PC-3 (cell line): Measurements from ENCODE around the gene AFMID. TPM values are rescaled to one million over a fixed set of nuclear protein-coding genes. Genes with fewer than 3 reads are reported as not detected.

Source experiments
- ATAC-seq: fragments of 200-7000 bp; cut with Tn5 transposase; 2 replicates; pipeline ENCODE4 v1.9.1; 2020; ENCODE audit warnings: mild to moderate bottlenecking, moderate library complexity
- BruUV-seq: library from RNA; stranded (reverse); fragments of 400-500 nt; replicated peaks from 2 replicates; lab custom pipeline; 2021; lab: Mats Ljungman, UMichigan
- CTCF ChIA-PET: fragments of 300-600 bp; sonication (Branson Sonifier 250); formaldehyde crosslinking; loops from one replicate; lab custom pipeline; 2022; ENCODE audit warnings: antibody characterized with exemption; lab: Charles Lee
- POLR2A ChIA-PET: fragments of 300-600 bp; sonication (Branson Sonifier 250); formaldehyde crosslinking; loops from one replicate; lab custom pipeline; 2022; ENCODE audit warnings: antibody characterized with exemption; ENCODE audit not compliant: unreplicated experiment; lab: Charles Lee
- DNase-seq: peaks from one replicate; pipeline ENCODE4 v3.0.0-alpha.2; 2015
- H2AFZ ChIP-seq: fragments of 300-600 bp; sonication (generic); 2 replicates; pipeline ENCODE4 v1.6.0; 2016; ENCODE audit warnings: antibody characterized with exemption, low read length
- H3F3A ChIP-seq: fragments of 300-600 bp; sonication (generic); one replicate; pipeline ENCODE4 v1.6.0; 2017; ENCODE audit warnings: antibody characterized with exemption, low read length, control low read depth, mild to moderate bottlenecking; ENCODE audit not compliant: unreplicated experiment
- H3K27ac ChIP-seq: fragments of 300-600 bp; sonication (generic); 2 replicates; pipeline ENCODE4 v1.5.1; 2016; ENCODE audit warnings: mild to moderate bottlenecking, low read length
- H3K27me3 ChIP-seq: fragments of 300-600 bp; sonication (generic); 2 replicates; pipeline ENCODE4 v1.6.1; 2016; ENCODE audit warnings: low read length, mixed read lengths
- H3K36me3 ChIP-seq: fragments of 300-600 bp; sonication (generic); 2 replicates; pipeline ENCODE4 v1.6.1; 2016; ENCODE audit warnings: low read depth, mixed run types, low read length, mixed read lengths
- H3K4me1 ChIP-seq: fragments of 300-600 bp; sonication (generic); 2 replicates; pipeline ENCODE4 v1.5.1; 2016; ENCODE audit warnings: low read length; ENCODE audit not compliant: insufficient read depth
- H3K4me2 ChIP-seq: fragments of 300-600 bp; sonication (generic); 2 replicates; pipeline ENCODE4 v1.6.0; 2016; ENCODE audit warnings: low read length
- H3K4me3 ChIP-seq: fragments of 300-600 bp; sonication (generic); 2 replicates; pipeline ENCODE4 v1.5.1; 2016; ENCODE audit warnings: mild to moderate bottlenecking, low read length, mixed read lengths
- H3K79me2 ChIP-seq: fragments of 300-600 bp; sonication (generic); 2 replicates; pipeline ENCODE4 v1.6.1; 2017; ENCODE audit warnings: low read length, mixed read lengths
- H3K9ac ChIP-seq: fragments of 300-600 bp; sonication (generic); 2 replicates; pipeline ENCODE4 v1.6.0; 2016; ENCODE audit warnings: mild to moderate bottlenecking, low read length
- H3K9me2 ChIP-seq: fragments of 300-600 bp; sonication (generic); replicated peaks from 2 replicates; pipeline ENCODE4 v1.6.1; 2016; ENCODE audit warnings: mixed run types, low read length, mixed read lengths
- H3K9me3 ChIP-seq: fragments of 300-600 bp; sonication (generic); 2 replicates; pipeline ENCODE4 v1.6.1; 2016; ENCODE audit warnings: low read length, mixed read lengths
- H4K20me1 ChIP-seq: fragments of 300-600 bp; sonication (generic); 2 replicates; pipeline ENCODE4 v1.6.1; 2016; ENCODE audit warnings: low read length, mixed read lengths
- EZH2 ChIP-seq: fragments of 300-600 bp; sonication (generic); IDR thresholded peaks from one replicate; pipeline ENCODE4 v1.6.1; 2017; ENCODE audit warnings: antibody characterized with exemption, mild to moderate bottlenecking, low read length; ENCODE audit not compliant: unreplicated experiment
- EZH2phosphoT487 ChIP-seq: fragments of 300-600 bp; sonication (generic); IDR thresholded peaks from 2 replicates; pipeline ENCODE4 v1.6.1; 2018; ENCODE audit warnings: mild to moderate bottlenecking, antibody characterized with exemption, low read length, borderline replicate concordance
- intact Hi-C: fragments of 100-400 bp; cut with micrococcal nuclease; formaldehyde crosslinking; loops from 2 replicates; pipeline ENCODE4 v1.9.0; 2023
- total RNA-seq: library from RNA; depleted of rRNA; stranded (reverse); fragments of >200 nt; gene quantifications from 2 replicates; pipeline ENCODE4 v1.2.3, GENCODE V29; 2014
- TF ChIP-seq, protein P1 (sequence below): fragments of 300-600 bp; sonication (generic); conservative IDR thresholded peaks from 2 replicates; pipeline ENCODE4 v1.5.1; 2017; ENCODE audit warnings: antibody characterized with exemption, low read depth, mild to moderate bottlenecking, low read length

The AFMID gene
- total RNA-seq, 1 experiment from 2014 or later = 58.9 TPM

DNA sequence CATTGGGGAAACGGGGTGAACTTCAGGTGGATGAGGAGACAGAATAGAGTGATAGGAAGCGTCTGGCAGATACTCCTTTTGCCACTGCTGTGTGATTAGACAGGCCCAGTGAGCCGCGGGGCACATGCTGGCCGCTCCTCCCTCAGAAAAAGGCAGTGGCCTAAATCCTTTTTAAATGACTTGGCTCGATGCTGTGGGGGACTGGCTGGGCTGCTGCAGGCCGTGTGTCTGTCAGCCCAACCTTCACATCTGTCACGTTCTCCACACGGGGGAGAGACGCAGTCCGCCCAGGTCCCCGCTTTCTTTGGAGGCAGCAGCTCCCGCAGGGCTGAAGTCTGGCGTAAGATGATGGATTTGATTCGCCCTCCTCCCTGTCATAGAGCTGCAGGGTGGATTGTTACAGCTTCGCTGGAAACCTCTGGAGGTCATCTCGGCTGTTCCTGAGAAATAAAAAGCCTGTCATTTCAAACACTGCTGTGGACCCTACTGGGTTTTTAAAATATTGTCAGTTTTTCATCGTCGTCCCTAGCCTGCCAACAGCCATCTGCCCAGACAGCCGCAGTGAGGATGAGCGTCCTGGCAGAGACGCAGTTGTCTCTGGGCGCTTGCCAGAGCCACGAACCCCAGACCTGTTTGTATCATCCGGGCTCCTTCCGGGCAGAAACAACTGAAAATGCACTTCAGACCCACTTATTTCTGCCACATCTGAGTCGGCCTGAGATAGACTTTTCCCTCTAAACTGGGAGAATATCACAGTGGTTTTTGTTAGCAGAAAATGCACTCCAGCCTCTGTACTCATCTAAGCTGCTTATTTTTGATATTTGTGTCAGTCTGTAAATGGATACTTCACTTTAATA, 37.3 kb downstream of the AFMID start:
- Histone ChIP-seq H3K27ac (no peak overlapping the region), H3K4me1 (peaks cover 8% of the 10 kb centered on the region; the same call in 1 of the 2 replicates), H3K27me3 (no peaks in the 10 kb centered on the region), H3K79me2 (peaks cover 13% of the 10 kb centered on the region), H4K20me1 (peaks cover 10% of the 10 kb centered on the region; the same call in 1 of the 2 replicates), H3F3A (peaks cover 9% of the 10 kb centered on the region), H3K36me3 (peaks cover 37% of the 10 kb centered on the region), H2AFZ (no peak overlapping the region), H3K9ac (no peak overlapping the region), H3K4me3 (no peak overlapping the region), H3K9me2 (no peaks in the 10 kb centered on the region), H3K4me2 (no peak overlapping the region), H3K9me3 (no peaks in the 10 kb centered on the region)
- no peak for ATAC-seq
- POLR2A ChIA-PET = no interaction called here
- BruUV-seq = no TSS peak
- intact Hi-C loops = no loop called here
- CTCF ChIA-PET = no interaction called here
- TF ChIP-seq EZH2 (no peak), EZH2phosphoT487 (no peak)
- TF ChIP-seq, protein P1, sequence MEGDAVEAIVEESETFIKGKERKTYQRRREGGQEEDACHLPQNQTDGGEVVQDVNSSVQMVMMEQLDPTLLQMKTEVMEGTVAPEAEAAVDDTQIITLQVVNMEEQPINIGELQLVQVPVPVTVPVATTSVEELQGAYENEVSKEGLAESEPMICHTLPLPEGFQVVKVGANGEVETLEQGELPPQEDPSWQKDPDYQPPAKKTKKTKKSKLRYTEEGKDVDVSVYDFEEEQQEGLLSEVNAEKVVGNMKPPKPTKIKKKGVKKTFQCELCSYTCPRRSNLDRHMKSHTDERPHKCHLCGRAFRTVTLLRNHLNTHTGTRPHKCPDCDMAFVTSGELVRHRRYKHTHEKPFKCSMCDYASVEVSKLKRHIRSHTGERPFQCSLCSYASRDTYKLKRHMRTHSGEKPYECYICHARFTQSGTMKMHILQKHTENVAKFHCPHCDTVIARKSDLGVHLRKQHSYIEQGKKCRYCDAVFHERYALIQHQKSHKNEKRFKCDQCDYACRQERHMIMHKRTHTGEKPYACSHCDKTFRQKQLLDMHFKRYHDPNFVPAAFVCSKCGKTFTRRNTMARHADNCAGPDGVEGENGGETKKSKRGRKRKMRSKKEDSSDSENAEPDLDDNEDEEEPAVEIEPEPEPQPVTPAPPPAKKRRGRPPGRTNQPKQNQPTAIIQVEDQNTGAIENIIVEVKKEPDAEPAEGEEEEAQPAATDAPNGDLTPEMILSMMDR = no peak
- no peak for DNase-seq

- Histone ChIP-seq H3K36me3 (peaks cover 32% of the 10 kb centered on the region), H3K4me3 (no peak overlapping the region), H3K27me3 (no peaks in the 10 kb centered on the region), H3K79me2 (peaks cover 8% of the 10 kb centered on the region), H3K4me1 (peaks cover 8% of the 10 kb centered on the region; the same call in 1 of the 2 replicates), H3F3A (peaks cover 9% of the 10 kb centered on the region), H3K9me2 (no peaks in the 10 kb centered on the region), H3K27ac (no peak overlapping the region), H3K9me3 (no peaks in the 10 kb centered on the region), H3K9ac (no peak overlapping the region), H3K4me2 (no peak overlapping the region), H2AFZ (no peak overlapping the region), H4K20me1 (0 out of 2 replicates have a peak, but pooled peaks cover 6% of the 10 kb centered on the region)
- no peak for TF ChIP-seq EZH2
- no peak for TF ChIP-seq EZH2phosphoT487
- TF ChIP-seq, protein P1 = no peak
- CTCF ChIA-PET = interaction anchor here (0.7 to 1.7 kb wide), 2 partner anchors 26 to 176 kb away, joined by 3 to 10 read pairs; no protein-coding TSS in a partner anchor
- BruUV-seq = no TSS peak
- no peak for ATAC-seq
- intact Hi-C loops = no loop called here
- POLR2A ChIA-PET = no interaction called here
- no peak for DNase-seq
Observed at GRCh38 chr17:78225088-78225865, 38.1 kb downstream of the AFMID start.
